Fibroblast of villous mesenchyme (primary cell): Measurements from ENCODE around the gene HES7. TPM values are rescaled to one million over a fixed set of nuclear protein-coding genes. Genes with fewer than 3 reads are reported as not detected.

ENCODE experiments used
- DNase-seq: peaks from one replicate; pipeline ENCODE4 v3.0.0-alpha.2; 2010; ENCODE audit warnings: low read depth
- H3K4me3 ChIP-seq: 2 replicates; pipeline ENCODE4 v1.5.1; 2011; ENCODE audit warnings: low read depth, mild to moderate bottlenecking, low read length
- CTCF ChIP-seq: IDR thresholded peaks from 2 replicates; pipeline ENCODE4 v1.5.1; 2012; ENCODE audit warnings: low read depth, mild to moderate bottlenecking, low read length; ENCODE audit not compliant: insufficient read depth
- total RNA-seq: library from RNA; depleted of rRNA; stranded (reverse); fragments of >200 nt; gene quantifications from 2 replicates; pipeline ENCODE4 v1.2.3, GENCODE V29; 2012

HES7 gene
- total RNA-seq, 1 donor = not detected

GRCh38 chr17:8162997-8163977 lies 39.4 kb upstream of the HES7 start:
- H3K4me3 ChIP-seq = peak overlapping the region; percentile 91
- no peak for DNase-seq
- TF ChIP-seq CTCF = no peak

- peak within 1 kb of the TSS; percentile 91 for H3K4me3 ChIP-seq
- no peak for TF ChIP-seq CTCF
- DNase-seq = peak; percentile 64
Observed at GRCh38 chr17:8162233-8162996, 38.5 kb upstream of the HES7 start, which contains the start of gene VAMP2. Gene VAMP2 (minus strand): TSS chr17:8162948. CDS start chr17:8162879, 69 bp downstream.

- no peak for TF ChIP-seq CTCF
- DNase-seq = no peak
- H3K4me3 ChIP-seq = peak overlapping the region; percentile 91
Observed at GRCh38 chr17:8161289-8162232, 37.7 kb upstream of the HES7 start.

GRCh38 chr17:8160741-8161221 lies 36.9 kb upstream of the HES7 start:
- peak overlapping the region; percentile 12 for H3K4me3 ChIP-seq
- TF ChIP-seq CTCF = no peak
- DNase-seq = no peak

- no peak overlapping the region for H3K4me3 ChIP-seq
- no peak for TF ChIP-seq CTCF
- DNase-seq = no peak
Observed at GRCh38 chr17:8160224-8160577, 36.3 kb upstream of the HES7 start.
